Stomach (tissue), 4 donors: Measurements from ENCODE around the gene THSD4.

ENCODE experiments used
- POLR2A ChIP-seq, 4 donors: fragments of 450-650 bp; IDR thresholded peaks; one replicate each; pipeline ENCODE4 v1.6.1; 2016; ENCODE audit warnings: antibody characterized with exemption in 4 of 4, control low read depth in 2 of 4, mild to moderate bottlenecking in 1 of 4, moderate library complexity in 1 of 4
- POLR2AphosphoS5 ChIP-seq, 3 donors: sonication (generic); formaldehyde crosslinking; IDR thresholded peaks; one replicate each; pipeline ENCODE4 v1.6.1; 2016; ENCODE audit warnings: antibody characterized with exemption in 3 of 3
- TF ChIP-seq, protein P1 (sequence below), 7 experiments: fragments of 450-650 bp in 4 of 7; fragments of 200-600 bp in 3 of 7; sonication (generic) in 3 of 7; IDR thresholded peaks; one replicate each; pipeline ENCODE4 v1.5.1; 2016 to 2019; ENCODE audit warnings: antibody characterized with exemption in 7 of 7, control low read depth in 2 of 7, mild to moderate bottlenecking in 1 of 7

DNA sequence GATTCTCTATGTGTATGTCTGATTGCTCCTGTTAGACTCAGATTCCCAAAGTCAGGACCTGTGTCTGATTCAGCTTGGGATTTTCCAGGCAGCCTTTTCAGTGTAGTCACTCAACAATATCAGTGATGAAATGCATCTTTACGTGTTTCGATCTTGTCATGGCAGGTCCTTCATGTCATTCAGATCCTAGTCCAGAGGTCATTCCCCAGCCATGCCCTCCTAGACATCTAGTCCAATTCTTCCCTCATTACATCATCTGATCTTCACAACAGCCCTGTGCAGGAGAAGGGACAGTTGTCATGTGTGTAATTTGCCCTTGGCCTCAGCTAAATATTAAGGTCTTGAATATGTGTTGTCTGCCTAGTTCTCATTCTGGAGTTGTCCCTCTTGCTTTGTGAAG is 541.9 kb downstream of the THSD4 start:
- TF ChIP-seq, protein P1, sequence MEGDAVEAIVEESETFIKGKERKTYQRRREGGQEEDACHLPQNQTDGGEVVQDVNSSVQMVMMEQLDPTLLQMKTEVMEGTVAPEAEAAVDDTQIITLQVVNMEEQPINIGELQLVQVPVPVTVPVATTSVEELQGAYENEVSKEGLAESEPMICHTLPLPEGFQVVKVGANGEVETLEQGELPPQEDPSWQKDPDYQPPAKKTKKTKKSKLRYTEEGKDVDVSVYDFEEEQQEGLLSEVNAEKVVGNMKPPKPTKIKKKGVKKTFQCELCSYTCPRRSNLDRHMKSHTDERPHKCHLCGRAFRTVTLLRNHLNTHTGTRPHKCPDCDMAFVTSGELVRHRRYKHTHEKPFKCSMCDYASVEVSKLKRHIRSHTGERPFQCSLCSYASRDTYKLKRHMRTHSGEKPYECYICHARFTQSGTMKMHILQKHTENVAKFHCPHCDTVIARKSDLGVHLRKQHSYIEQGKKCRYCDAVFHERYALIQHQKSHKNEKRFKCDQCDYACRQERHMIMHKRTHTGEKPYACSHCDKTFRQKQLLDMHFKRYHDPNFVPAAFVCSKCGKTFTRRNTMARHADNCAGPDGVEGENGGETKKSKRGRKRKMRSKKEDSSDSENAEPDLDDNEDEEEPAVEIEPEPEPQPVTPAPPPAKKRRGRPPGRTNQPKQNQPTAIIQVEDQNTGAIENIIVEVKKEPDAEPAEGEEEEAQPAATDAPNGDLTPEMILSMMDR (IDR thresholded peaks at IDR 0.05): no peak
- TF ChIP-seq POLR2AphosphoS5 (IDR thresholded peaks at IDR 0.05) (no peak), POLR2A (IDR thresholded peaks at IDR 0.05) (no peak)
